ENCODE data around the gene PPP1R11.

- TF ChIP-seq CTCF (IDR thresholded peaks at IDR 0.05) (no peak), EP300 (IDR thresholded peaks at IDR 0.05) (no peak)
Observed at GRCh38 chr6:30071858-30072257, 4.9 kb downstream of the PPP1R11 start.

Measured in esophagus muscularis mucosa (tissue), 3 donors.